ENCODE results near the gene RASSF5.

DNA sequence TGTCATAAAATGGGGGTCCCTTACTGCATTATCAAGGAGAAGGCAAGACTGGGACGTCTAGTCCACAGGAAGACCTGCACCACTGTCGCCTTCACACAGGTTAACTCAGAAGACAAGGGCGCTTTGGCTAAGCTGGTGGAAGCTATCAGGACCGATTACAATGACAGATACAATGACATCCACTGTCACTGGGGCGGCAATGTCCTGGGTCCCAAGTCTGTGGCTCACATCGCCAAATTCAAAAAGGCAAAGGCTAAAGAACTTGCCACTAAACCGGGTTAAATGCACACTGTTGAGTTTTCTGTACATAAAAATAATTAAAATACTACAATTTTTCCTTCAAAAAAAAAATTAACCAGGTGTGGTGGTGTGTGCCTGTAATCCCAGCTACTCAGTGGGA is 22.1 kb downstream of the RASSF5 start:
- no peak for TF ChIP-seq POLR2AphosphoS5 (IDR thresholded peaks at IDR 0.05; ENCODE audit: low read depth, low read length)
- no peak for TF ChIP-seq REST (IDR thresholded peaks at IDR 0.05; ENCODE audit: insufficient read depth in 1 of 2, low read depth in 2 of 2, low read length in 2 of 2)
- TF ChIP-seq TAF1 (IDR thresholded peaks at IDR 0.05; ENCODE audit: borderline replicate concordance, insufficient read depth, low read length) = no peak

All from PFSK-1 (cell line).